NCI-H2227 (cell line): Measurements from ENCODE around the gene DUS2.
"Not testable (repeated sequence)": the region's sequence is repeated elsewhere in the genome, so short reads cannot be mapped to it uniquely, and the experiment has no call there.

Source experiments
- DNase-seq: peaks from one replicate; lab custom pipeline; 2025; ENCODE audit not compliant: unreplicated experiment; lab: John Stamatoyannopoulos, UW

DUS2 gene

DNA sequence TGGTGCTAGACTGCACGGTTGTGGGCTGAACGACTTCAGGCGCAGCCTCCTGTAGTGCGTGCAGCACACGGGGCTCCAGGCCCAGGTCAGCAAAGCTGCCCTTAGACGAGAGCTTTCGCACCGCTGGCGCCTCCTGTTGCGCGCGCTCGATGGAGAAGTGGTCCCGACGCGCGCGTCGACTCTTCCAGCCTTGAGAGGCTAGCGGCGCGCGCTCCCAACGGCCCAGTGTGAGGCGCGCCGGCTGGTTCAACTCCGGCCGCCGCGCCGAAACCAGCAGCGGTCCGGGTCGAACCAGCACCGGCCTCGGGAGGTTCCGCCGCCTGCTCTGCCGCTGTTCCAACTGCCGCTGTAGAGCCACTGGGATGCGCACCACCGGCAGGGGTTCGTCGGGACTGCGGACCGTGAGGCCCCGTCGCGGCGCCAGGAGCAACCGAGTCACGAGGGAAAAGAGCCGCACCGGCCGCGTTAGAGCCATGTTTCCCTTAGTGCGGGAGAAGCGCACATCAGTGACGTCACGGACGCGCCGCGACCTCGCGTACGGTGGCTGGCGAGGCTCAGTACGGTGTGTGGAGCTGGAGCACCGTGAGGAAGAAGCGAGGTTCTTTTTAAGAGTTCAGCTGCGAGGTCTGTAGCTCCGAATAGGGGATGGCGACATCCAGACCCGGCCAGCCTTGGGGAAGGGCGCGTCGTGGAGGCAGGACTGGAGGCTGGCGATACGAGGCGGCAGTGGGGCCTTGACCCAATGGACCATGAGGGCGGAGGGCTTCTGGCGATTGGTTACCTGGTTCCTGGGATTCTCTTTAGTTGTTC lies at the start of gene DUS2, which contains the start of gene DDX28:
Gene DUS2 (plus strand): TSS at position 557 of the 810 bp plus-strand sequence. CDS start 14,740 bp downstream, outside the sequence.
Gene DDX28 (minus strand): TSS at position 505 of the 810 bp plus-strand sequence. CDS start 30 bp downstream, at position 475.
- peak; percentile 91 for DNase-seq

- no peak for DNase-seq
These were observed 47.6 kb upstream of the DUS2 start for GRCh38 chr16:67975321-67976105.

DNA sequence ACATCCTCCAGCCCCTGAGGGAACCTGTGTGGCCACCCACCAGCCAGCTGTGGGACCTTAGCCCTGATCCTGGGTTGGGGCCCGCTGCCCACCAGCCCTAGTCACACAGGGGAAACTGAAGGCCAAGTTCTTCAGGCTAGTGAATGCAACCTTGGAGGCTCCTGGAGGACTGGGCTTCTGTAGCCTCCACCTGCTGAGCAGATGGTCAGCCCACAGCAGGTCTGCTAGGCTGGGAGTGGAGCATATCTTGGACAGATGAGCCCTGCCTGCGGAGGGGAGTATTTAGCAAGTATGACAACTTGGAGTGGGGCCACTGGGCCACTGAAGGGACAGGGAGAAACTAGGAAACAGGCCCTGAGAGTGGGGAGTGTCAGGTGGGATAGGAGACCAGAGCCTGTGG lies 46.9 kb upstream of the DUS2 start:
- no peak for DNase-seq

DNA sequence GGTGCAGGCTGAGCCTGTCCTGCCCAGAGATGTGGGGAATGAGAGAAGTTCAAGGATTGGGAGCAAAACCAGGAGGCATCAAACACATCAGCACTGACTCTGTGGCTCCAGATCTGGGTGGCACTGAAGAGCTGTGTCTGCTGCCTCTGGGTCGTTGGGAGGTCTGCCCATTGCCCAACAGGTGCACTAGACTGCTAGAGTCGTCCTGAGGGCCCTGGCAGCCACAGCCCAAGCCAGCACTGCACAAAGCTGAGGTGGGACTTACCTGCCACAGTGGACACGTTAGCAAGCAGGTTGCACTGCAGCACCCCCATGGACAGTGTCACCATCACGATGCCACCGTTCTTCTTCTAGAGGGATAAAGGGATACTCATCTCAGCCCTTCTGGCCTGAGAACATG lies 46.1 kb upstream of the DUS2 start:
- DNase-seq, result no peak

- DNase-seq, result no peak
These were observed 45.4 kb upstream of the DUS2 start for GRCh38 chr16:67977469-67978227.

DNA sequence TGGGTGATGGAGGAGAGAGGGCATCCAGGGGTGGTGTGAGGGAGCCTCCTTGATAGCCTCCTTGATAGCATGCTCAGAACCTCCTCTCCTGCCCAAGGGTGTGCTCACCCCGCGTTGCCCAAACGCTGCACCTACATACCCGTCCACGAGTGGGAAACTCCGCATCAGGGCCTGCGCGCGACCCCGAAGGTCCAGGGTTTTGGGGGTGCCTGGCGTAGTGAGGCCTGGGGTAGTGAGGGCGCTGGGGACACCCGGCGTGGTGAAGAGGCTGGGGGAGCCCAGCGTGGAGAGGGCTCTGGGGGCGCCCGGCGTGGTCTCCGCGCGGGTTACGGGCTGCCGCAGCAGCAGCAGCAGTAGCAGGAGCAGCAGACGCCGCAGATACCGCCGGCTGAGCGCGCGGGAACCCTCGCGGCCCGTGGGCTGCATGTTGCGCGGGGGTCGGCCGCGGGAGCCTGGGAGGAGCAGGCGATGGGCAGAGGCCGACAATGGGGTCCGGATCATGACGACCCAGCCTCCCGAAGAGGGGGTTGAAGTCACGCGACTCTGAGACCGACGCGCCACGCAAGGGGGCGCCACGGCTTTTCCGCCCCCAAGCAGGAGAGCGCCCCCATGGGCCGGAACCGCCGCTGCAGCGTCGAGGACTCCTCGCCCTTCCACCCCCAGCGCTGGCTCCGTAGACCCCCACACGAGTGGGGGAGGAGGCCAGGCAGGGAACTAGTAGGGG lies 43.0 kb upstream of the DUS2 start, which contains the start of gene DPEP3:
Gene DPEP3 (minus strand): TSS at position 545 of the 724 bp plus-strand sequence. CDS start 119 bp downstream, at position 426.
- no peak for DNase-seq

- DNase-seq, result no peak
These were observed 40.9 kb upstream of the DUS2 start for GRCh38 chr16:67982011-67982696.

DNA sequence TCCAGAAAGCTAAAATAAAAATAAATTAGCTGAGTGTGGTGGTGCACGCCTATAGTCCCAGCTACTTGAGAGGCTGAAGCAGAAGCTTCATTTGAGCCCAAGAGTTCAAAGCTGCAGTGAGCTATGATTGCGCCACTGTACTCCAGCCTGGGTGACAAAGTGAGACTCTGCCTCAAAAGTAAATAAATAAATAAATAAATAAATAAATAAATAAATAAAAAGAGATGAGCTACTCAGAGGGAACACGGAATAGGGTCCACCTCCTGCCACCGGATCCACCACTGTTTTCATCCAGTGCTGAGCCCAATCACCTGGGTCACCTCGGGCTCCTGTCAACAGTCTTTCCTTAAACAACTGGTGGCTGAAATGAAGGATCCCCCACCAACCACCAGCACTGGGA lies 36.1 kb upstream of the DUS2 start:
- DNase-seq, result no peak

DNA sequence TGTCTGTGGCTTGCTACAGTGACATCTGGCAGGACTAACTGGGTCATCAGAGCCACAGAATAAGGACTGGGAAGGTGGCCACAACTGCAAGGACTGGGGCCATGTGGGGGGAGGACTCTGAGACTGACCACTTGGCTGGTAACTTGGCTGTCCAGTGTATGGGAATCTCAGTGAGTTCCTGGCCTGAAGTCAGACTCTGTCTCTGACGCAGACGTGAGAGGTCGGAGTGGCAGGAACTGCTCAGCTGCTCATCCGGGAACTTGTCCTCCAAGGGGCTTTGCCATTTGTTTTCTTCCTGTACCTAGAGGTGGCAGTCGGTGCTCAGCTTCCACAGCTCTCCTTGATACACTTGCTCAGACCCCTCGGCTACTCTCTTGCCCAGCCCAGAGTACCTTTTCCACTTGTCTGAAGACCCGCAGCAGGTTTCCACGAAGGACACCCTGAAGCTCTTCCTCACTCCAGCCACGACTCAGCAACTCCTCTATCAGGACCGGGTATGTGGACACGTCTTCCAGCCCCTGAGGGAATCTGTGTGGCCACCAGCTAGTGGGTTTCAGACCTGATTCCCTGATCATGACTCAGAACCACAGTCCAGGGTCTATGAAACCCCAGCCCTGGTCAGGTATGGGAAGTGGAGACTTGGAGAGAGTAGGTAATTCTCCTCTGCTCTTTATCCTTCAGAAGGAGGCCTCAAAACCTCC lies 35.5 kb upstream of the DUS2 start:
- no peak for DNase-seq

- no peak for DNase-seq
These were observed 34.4 kb upstream of the DUS2 start for GRCh38 chr16:67988675-67989074.

DNA sequence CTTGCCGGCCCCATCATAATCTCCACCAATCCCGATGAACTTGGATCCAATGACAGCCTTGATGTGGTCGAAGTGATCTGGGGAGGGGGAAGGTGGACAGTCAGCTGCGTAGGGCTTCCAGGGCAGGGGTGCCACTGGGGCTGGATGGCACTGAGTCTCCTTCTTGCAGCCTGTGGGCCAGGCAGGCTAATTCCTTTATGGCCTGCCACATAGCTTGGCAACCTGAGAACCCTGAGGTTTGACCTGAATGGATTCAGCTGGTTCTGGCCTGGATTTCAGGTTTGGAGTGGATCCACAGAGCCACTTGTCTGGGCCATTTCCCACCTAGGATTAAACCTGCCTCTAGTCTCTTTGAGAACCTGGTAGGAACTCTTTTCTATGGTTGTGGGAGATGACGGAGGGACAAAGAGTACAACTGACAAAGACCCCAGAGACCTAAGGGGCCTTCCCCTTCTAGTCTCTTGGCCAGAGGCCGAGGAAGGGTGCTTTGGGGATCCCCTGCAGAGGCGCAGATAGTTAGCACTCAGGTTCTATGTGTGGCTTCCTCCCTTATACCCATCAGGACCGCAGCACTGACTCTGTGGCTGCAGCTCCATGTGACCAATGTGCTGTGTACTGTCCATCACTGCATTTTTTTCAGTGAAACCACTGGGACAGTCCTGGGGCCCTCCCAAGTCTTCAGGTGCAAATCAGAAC lies 33.6 kb upstream of the DUS2 start:
- no peak for DNase-seq

DNA sequence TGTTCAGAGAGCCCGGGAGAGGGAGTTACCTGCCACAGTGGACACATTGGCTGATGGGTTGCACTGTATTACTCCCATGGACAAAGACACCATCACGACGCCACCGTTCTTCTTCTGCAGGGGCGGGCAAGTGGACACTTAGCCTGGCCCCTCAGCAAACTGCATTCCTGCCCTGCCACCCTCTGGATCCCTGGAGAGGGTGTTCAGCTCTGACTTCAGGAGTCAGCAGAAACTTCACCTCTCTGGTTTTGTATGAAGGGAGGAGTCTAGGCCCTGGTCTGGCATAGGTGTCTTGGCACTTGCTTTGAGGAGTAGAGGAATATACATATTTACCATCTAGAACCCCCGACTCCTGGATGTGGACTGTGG lies 33.1 kb upstream of the DUS2 start:
- DNase-seq, result no peak

DNA sequence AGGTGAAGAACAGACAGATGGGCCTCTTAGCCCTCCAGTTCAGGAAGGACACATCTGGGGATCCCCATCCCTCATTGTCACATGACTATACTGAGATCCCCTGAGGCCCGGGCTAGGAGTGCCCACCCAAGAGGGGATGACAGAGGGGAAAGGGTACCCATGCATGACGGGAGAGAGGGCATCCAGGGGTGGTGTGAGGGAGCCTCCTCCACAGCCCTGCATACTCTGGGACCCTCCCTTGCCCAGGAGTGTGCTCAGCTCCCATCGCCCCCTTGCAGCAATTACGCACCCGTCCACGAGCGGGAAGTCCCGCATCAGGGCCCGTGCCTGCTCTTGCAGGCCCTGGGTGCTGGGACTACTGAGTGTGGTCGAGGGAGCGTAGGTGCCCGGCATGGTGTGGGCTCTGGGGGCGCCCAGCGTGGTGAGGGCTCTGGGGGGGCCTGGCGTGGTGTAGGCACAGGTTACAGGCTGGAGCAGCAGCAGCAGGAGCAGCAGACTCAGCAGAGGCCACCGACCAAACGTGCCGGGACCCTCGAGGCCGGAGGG lies 30.4 kb upstream of the DUS2 start:
- DNase-seq, result no peak

- DNase-seq, result peak; percentile 11
These were observed 29.7 kb upstream of the DUS2 start for GRCh38 chr16:67993207-67994039.

- DNase-seq, result not testable (repeated sequence)
These were observed 29.1 kb upstream of the DUS2 start for GRCh38 chr16:67994040-67994408.

GRCh38 chr16:67995423-67995822 lies 27.7 kb upstream of the DUS2 start:
- DNase-seq, result no peak

DNA sequence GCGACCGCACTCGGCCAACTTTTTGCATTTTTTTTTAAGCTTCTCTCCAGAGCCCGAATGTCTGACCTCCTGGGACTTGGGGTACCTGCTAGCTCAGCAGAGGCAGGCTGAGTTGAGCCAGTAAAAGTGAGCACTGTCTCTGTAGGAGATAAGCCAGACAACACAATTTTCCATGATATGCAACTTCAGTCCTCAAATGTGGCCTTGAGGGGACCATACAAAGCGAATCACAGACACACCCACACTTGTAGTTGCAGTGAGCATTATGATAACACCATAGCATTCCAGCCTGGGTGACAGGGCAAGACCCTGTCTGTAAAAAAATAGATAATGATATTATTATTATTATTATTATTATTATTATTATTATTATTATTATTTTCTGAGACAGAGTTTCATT lies 26.4 kb upstream of the DUS2 start:
- DNase-seq, result no peak
